ENCODE measurements around the gene ZNF8. TPM values are rescaled to one million over a fixed set of nuclear protein-coding genes. Genes with fewer than 3 reads are reported as not detected.

Gene ZNF8
- total RNA-seq, 2 donors from 2014 or later, result 5.8 to 6.9 TPM

DNA sequence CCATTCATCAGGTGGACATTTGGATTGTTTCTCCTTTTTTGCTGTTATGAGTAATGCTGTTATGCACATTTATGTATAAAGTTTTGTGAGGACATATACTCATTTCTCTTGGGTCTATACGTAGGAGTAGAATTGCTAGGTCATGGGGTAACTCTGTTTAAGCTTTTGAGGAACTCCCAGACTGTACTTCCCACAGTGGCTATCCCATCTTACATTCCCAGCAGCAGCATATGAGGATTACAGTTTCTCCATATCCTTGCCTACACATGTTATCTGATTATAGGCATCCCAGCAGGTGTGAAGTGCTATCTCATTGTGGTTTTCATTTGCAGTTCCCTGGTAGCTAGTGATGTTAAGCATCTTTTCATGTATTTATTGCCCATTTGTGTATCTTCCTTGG is 53.9 kb downstream of the ZNF8 start:
- Histone ChIP-seq H3K4me1 (peaks cover 0 to 14% of the 10 kb centered on the region in 2 donors), H3K36me3 (peaks cover 13% of the 10 kb centered on the region), H3K27ac (no peak overlapping the region), H3K27me3 (no peaks in the 10 kb centered on the region), H3K9me3 (no peaks in the 10 kb centered on the region), H3K4me3 (no peak overlapping the region)
- no peak for TF ChIP-seq CTCF (IDR thresholded peaks at IDR 0.05)
- no peak for DNase-seq (ENCODE audit: low spot score)

DNA sequence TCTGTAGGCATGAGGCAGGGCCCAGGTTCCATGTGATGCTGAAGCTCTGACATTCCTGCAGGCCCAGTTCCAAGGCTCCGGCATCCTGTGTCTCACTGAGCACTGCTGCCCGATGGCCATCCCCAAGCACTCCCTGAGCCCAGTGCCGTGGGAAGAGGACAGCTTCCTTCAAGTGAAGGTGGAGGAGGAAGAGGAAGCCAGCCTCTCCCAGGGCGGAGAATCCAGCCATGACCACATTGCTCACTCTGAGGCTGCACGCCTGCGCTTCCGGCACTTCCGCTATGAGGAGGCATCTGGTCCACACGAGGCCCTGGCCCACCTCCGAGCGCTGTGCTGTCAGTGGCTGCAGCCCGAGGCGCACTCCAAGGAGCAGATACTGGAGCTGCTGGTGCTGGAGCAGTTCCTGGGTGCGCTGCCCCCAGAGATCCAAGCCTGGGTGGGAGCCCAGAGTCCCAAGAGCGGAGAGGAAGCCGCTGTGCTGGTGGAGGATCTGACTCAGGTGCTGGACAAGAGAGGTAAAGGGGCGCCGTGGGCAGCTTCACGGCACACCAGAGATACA is 56.0 kb downstream of the ZNF8 start:
- peaks cover 26% of the 10 kb centered on the region for H3K36me3 ChIP-seq

DNA sequence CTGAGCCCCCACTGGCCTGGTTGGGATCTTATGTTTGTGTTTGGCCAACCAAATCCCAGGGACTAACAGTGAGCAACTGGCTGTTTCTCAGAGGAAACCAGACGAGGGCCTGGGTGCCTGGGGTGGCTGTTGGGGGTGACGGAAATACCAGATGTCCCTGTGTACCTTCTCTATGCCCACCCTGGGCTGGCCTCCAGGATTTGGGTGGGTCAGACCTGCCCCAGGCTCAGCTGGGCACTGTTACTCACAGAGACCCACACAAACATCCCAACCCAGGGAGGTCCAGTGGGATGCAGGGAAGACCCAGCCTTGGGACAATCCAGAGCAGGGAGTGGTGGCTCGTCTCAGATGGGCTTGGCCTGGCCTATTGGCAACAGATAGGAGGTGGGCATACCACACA is 56.9 kb downstream of the ZNF8 start:
- no peak for DNase-seq (ENCODE audit: low spot score)
- Histone ChIP-seq H3K27me3 (no peaks in the 10 kb centered on the region), H3K4me1 (no peaks in the 10 kb centered on the region), H3K4me3 (no peak overlapping the region), H3K36me3 (peaks cover 26% of the 10 kb centered on the region), H3K9me3 (no peaks in the 10 kb centered on the region), H3K27ac (no peak overlapping the region)
- no peak for TF ChIP-seq CTCF (IDR thresholded peaks at IDR 0.05)

More for the DNA sequence above, 56.0 kb downstream of the ZNF8 start:
- Histone ChIP-seq H3K27me3 (no peaks in the 10 kb centered on the region), H3K27ac (no peak overlapping the region), H3K9me3 (no peaks in the 10 kb centered on the region), H3K4me1 (no peaks in the 10 kb centered on the region), H3K4me3 (no peak overlapping the region)
- TF ChIP-seq CTCF (IDR thresholded peaks at IDR 0.05), result no peak
- no peak for DNase-seq (ENCODE audit: low spot score)

DNA sequence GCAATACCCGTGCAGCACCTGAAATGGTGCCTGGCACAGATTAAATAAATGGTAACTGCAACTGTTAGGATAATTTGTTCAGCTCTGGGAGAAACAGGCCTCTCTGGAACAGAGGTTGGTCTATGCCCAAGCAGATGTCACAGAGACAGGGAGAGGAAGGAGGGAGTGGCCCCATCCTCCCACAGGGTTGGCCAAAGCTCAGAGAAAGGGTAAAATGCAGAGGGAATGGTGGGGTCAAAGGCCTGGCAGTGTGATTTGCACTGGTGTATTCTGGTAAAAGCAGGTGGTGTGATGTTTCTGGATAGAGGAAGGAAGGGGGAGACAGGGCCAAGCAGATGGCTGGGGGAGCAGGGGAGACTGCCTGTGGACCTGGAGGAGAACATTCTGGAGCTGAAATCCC is 57.5 kb downstream of the ZNF8 start:
- no peak for DNase-seq (ENCODE audit: low spot score)
- no peaks in the 10 kb centered on the region for H3K27me3 ChIP-seq
- H3K36me3 ChIP-seq, result peaks cover 26% of the 10 kb centered on the region
- no peaks in the 10 kb centered on the region for H3K9me3 ChIP-seq
- no peak for TF ChIP-seq CTCF (IDR thresholded peaks at IDR 0.05)
- no peak overlapping the region for H3K27ac ChIP-seq
- H3K4me3 ChIP-seq, result no peak overlapping the region
- H3K4me1 ChIP-seq, result no peaks in the 10 kb centered on the region

DNA sequence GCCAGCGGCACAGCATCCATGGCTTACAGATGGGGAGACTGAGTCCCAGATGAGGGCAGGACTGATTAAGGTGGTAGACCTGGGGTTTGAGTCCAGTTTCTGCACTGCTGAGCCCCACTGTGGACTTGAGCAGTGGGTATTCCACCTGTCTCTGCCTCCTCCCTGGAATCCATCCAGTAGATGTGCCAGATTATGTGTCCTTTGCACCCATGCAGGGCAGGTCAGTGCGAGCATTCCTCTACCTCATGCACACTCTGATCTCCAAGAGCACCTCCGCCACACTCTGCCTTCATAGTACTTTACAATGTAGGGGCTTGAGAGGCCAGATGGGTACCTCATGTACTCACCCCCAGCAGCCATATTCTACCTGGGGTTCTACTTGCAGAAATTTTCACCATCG is 58.1 kb downstream of the ZNF8 start:
- H3K27ac ChIP-seq, result no peak overlapping the region
- no peak for DNase-seq (ENCODE audit: low spot score)
- H3K27me3 ChIP-seq, result no peaks in the 10 kb centered on the region
- H3K4me1 ChIP-seq, result no peaks in the 10 kb centered on the region
- no peaks in the 10 kb centered on the region for H3K9me3 ChIP-seq
- H3K4me3 ChIP-seq, result no peak overlapping the region
- H3K36me3 ChIP-seq, result peaks cover 26% of the 10 kb centered on the region
- TF ChIP-seq CTCF (IDR thresholded peaks at IDR 0.05), result no peak

- H3K36me3 ChIP-seq, result peaks cover 26% of the 10 kb centered on the region
These were observed 59.6 kb downstream of the ZNF8 start for GRCh38 chr19:58338336-58338735.

More at GRCh38 chr19:58338336-58338735, 59.6 kb downstream of the ZNF8 start:
- no peak overlapping the region for H3K4me3 ChIP-seq
- no peaks in the 10 kb centered on the region for H3K9me3 ChIP-seq
- no peaks in the 10 kb centered on the region for H3K27me3 ChIP-seq
- no peak for DNase-seq (ENCODE audit: low spot score)
- H3K27ac ChIP-seq, result no peak overlapping the region
- no peaks in the 10 kb centered on the region for H3K4me1 ChIP-seq
- no peak for TF ChIP-seq CTCF (IDR thresholded peaks at IDR 0.05)
